HepG2 (cell line): ENCODE data around the gene PRR36. TPM values are rescaled to one million over a fixed set of nuclear protein-coding genes. Genes with fewer than 3 reads are reported as not detected.

Experiments used
- ATAC-seq: fragments of 200-7000 bp; cut with Tn5 transposase; 3 replicates; pipeline ENCODE4 v1.9.1; 2020; ENCODE audit warnings: mild to moderate bottlenecking, moderate library complexity
- BruUV-seq: library from RNA; stranded (reverse); fragments of 400-500 nt; replicated peaks from 2 replicates; lab custom pipeline; 2021; lab: Mats Ljungman, UMichigan
- CTCF ChIA-PET: fragments of 300-600 bp; formaldehyde crosslinking; extraction: SDS; loops from one replicate; lab custom pipeline; 2021; ENCODE audit warnings: low total read pairs, inconsistent platforms, low intra/inter-chr PET ratio; lab: Yijun Ruan, JAX
- POLR2A ChIA-PET: fragments of 350-600 bp; sonication (Branson Sonifier 250); formaldehyde crosslinking; loops from one replicate; lab custom pipeline; 2020; ENCODE audit warnings: antibody characterized with exemption, inconsistent platforms; lab: Yijun Ruan, JAX
- DNase-seq: peaks from one replicate; pipeline ENCODE4 v3.0.0-alpha.2; 2015; ENCODE audit warnings: low spot score
- FAIRE-seq: peaks from 3 replicates; lab custom pipeline; 2011; peaks lifted over from hg19 to GRCh38; lab: Jason Lieb, UNC
- H2AFZ ChIP-seq: one replicate; pipeline ENCODE4 v1.6.1; 2011; ENCODE audit warnings: low read length, inconsistent platforms
- H3K27ac ChIP-seq: fragments of 300-600 bp; 3 replicates; pipeline ENCODE4 v1.8.0; 2011; ENCODE audit warnings: mixed run types, mild to moderate bottlenecking, mixed read lengths, low read length, inconsistent platforms; ENCODE audit not compliant: insufficient read depth; ENCODE audit errors: extremely low read length
- H3K27me3 ChIP-seq, 2 experiments: fragments of 200-600 bp in 1 of 2; 2 replicates in 1 of 2; 3 replicates in 1 of 2; pipeline versions ENCODE4 v1.6.0 to v1.8.0; 2011; ENCODE audit warnings: low read length in 2 of 2, mild to moderate bottlenecking in 2 of 2, moderate library complexity in 2 of 2, inconsistent platforms in 1 of 2; ENCODE audit not compliant: insufficient read depth in 2 of 2, control insufficient read depth in 1 of 2
- H3K36me3 ChIP-seq, 2 experiments: fragments of 200-600 bp in 1 of 2; replicated peaks in 1 of 2; 2 replicates in 1 of 2; 3 replicates in 1 of 2; pipeline versions ENCODE4 v1.5.1 to v1.8.0; 2011; ENCODE audit warnings: low read length in 2 of 2, inconsistent platforms in 1 of 2; ENCODE audit not compliant: insufficient read depth in 2 of 2, control insufficient read depth in 1 of 2
- H3K4me1 ChIP-seq: 2 replicates; pipeline ENCODE4 v1.5.1; 2012; ENCODE audit warnings: low read length, inconsistent platforms; ENCODE audit not compliant: insufficient read depth
- H3K4me2 ChIP-seq: 2 replicates; pipeline ENCODE4 v1.6.0; 2011; ENCODE audit warnings: low read depth, low read length, inconsistent platforms
- H3K4me3 ChIP-seq, 3 experiments: fragments of 200-600 bp in 1 of 3; sonication (generic), shearing (Covaris generic) in 1 of 3; replicated peaks in 1 of 3; 2 replicates each; pipeline ENCODE4 v1.5.1; 2011 to 2016; ENCODE audit warnings: low read length in 3 of 3, inconsistent platforms in 2 of 3, low read depth in 2 of 3, mild to moderate bottlenecking in 2 of 3, control low read depth in 1 of 3, mixed read lengths in 1 of 3; ENCODE audit not compliant: insufficient read depth in 1 of 3
- H3K79me2 ChIP-seq: one replicate; pipeline ENCODE4 v1.6.1; 2011; ENCODE audit warnings: low read length, inconsistent platforms; ENCODE audit not compliant: insufficient read depth
- H3K9ac ChIP-seq: 2 replicates; pipeline ENCODE4 v1.6.0; 2011; ENCODE audit warnings: mild to moderate bottlenecking, low read depth, low read length, inconsistent platforms; ENCODE audit not compliant: insufficient read depth
- H3K9me3 ChIP-seq: 2 replicates; pipeline ENCODE4 v1.5.1; 2012; ENCODE audit warnings: mild to moderate bottlenecking, low read length
- H4K20me1 ChIP-seq: 2 replicates; pipeline ENCODE4 v1.6.0; 2011; ENCODE audit warnings: inconsistent platforms, mild to moderate bottlenecking, low read length, moderate library complexity; ENCODE audit not compliant: insufficient read depth
- ARID2 ChIP-seq: sonication (generic); formaldehyde crosslinking; IDR thresholded peaks from 2 replicates; pipeline ENCODE4 v1.8.1; 2022; ENCODE audit warnings: mild to moderate bottlenecking, missing genetic modification reagents, borderline replicate concordance
- BORCS8-MEF2B ChIP-seq: sonication (generic); formaldehyde crosslinking; IDR thresholded peaks from 2 replicates; pipeline ENCODE4 v1.8.0; 2022; ENCODE audit warnings: mild to moderate bottlenecking, missing genetic modification reagents
- CEBPG ChIP-seq: IDR thresholded peaks from 2 replicates; pipeline ENCODE4 v1.6.1; 2016
- FOXC1 ChIP-seq: sonication (generic); formaldehyde crosslinking; IDR thresholded peaks from 2 replicates; pipeline ENCODE4 v1.8.0; 2022; ENCODE audit warnings: mild to moderate bottlenecking, missing genetic modification reagents, borderline replicate concordance
- FOXO1 ChIP-seq: sonication (generic); formaldehyde crosslinking; IDR thresholded peaks from 2 replicates; pipeline ENCODE4 v1.4.0; 2020; ENCODE audit warnings: missing genetic modification reagents
- HES4 ChIP-seq: sonication (generic); formaldehyde crosslinking; IDR thresholded peaks from 2 replicates; pipeline ENCODE4 v1.9.0; 2021; ENCODE audit warnings: mild to moderate bottlenecking, missing genetic modification reagents, borderline replicate concordance
- HNRNPK ChIP-seq: fragments of 200-400 bp; formaldehyde crosslinking; IDR thresholded peaks from 2 replicates; pipeline ENCODE4 v1.6.1; 2018; ENCODE audit warnings: low read length, low read depth, moderate library complexity, mild to moderate bottlenecking; ENCODE audit not compliant: poor library complexity, severe bottlenecking
- MIER2 ChIP-seq: IDR thresholded peaks from 2 replicates; pipeline ENCODE4 v1.6.1; 2016; ENCODE audit warnings: missing biosample characterization, missing genetic modification reagents
- MTA1 ChIP-seq: sonication (generic); formaldehyde crosslinking; IDR thresholded peaks from 2 replicates; pipeline ENCODE4 v1.4.0; 2020; ENCODE audit warnings: missing genetic modification reagents, mild to moderate bottlenecking, borderline replicate concordance
- POLR2AphosphoS5 ChIP-seq: IDR thresholded peaks from 2 replicates; pipeline ENCODE4 v1.6.1; 2012; ENCODE audit warnings: low read depth, low read length
- SKI ChIP-seq: fragments of 450-650 bp; IDR thresholded peaks from one replicate; pipeline ENCODE4 v1.6.1; 2018; ENCODE audit warnings: mild to moderate bottlenecking; ENCODE audit not compliant: partially characterized antibody
- ZBTB7A ChIP-seq: sonication (generic); formaldehyde crosslinking; IDR thresholded peaks from 2 replicates; pipeline ENCODE4 v1.8.0; 2022; ENCODE audit warnings: mild to moderate bottlenecking, missing genetic modification reagents
- ZNF121 ChIP-seq: sonication (generic); formaldehyde crosslinking; IDR thresholded peaks from 2 replicates; pipeline ENCODE4 v1.5.0; 2020; ENCODE audit warnings: mild to moderate bottlenecking, missing genetic modification reagents
- WGBS: methylation state at CpG from one replicate; pipeline ENCODE4 v1.1.6; 2017; ENCODE audit warnings: low lambda C conversion rate; 5-methylcytosine and 5-hydroxymethylcytosine counted together
- in situ Hi-C: cut with HindIII; loops from 2 replicates; pipeline ENCODE4 v1.10.0; 2017; ENCODE audit warnings: low pct_unique_long_range_greater_than_20kb; ENCODE audit not compliant: extremely low pct_ligation_motif_present
- intact Hi-C: fragments of 100-400 bp; cut with micrococcal nuclease; formaldehyde crosslinking; loops from one replicate; pipeline ENCODE4 v1.10.0; 2022; ENCODE audit not compliant: unreplicated experiment
- polyA plus RNA-seq, 8 experiments: library from polyadenylated mRNA; depleted of rRNA in 3 of 8; stranded (reverse) in 7 of 8; unstranded in 1 of 8; fragments of >200 nt; fragmentation: Illumina TruSeq in 4 of 8; extraction: Trizol in 4 of 8; gene quantifications; 2 replicates each; pipeline versions ENCODE4 v1.2.1 to v1.2.3, GENCODE V29; 2011 to 2016; ENCODE audit warnings: low read depth in 4 of 8, missing spikeins in 1 of 8, mixed read lengths in 1 of 8; ENCODE audit not compliant: insufficient read depth in 1 of 8
- total RNA-seq, 5 experiments: library from RNA; depleted of rRNA; stranded (reverse); fragments of >200 nt; fragmentation: Illumina TruSeq; extraction: Trizol; gene quantifications; 2 replicates each; pipeline ENCODE4 v1.2.3, GENCODE V29; 2016; ENCODE audit warnings: low read depth in 1 of 5
- TF ChIP-seq, protein P1 (sequence below): sonication (generic); formaldehyde crosslinking; IDR thresholded peaks from 2 replicates; pipeline ENCODE4 v1.4.0; 2020; ENCODE audit warnings: mild to moderate bottlenecking, missing genetic modification reagents
- TF ChIP-seq, protein P2 (sequence below): IDR thresholded peaks from 2 replicates; pipeline ENCODE4 v1.6.1; 2016; ENCODE audit warnings: mild to moderate bottlenecking, missing biosample characterization, missing genetic modification reagents
- TF ChIP-seq, protein P3 (sequence below), 2 experiments: fragments of 450-650 bp in 1 of 2; sonication (generic) in 1 of 2; formaldehyde crosslinking; IDR thresholded peaks; 2 replicates each; pipeline versions ENCODE4 v1.5.0 to v1.8.0; 2020 to 2022; ENCODE audit warnings: mild to moderate bottlenecking in 1 of 2, missing genetic modification reagents in 1 of 2

PRR36 gene
- total and polyA plus RNA-seq, 2 of the 13 experiments (the other 11 are each of a cell fraction or from before 2014, with no cell fraction given), result 0.07 to 0.17 TPM

GRCh38 chr19:7823686-7824301 is 50.4 kb downstream of the PRR36 start:
- H4K20me1 ChIP-seq, result no peaks in the 10 kb centered on the region
- POLR2A ChIA-PET, result no interaction called here
- no peaks in the 10 kb centered on the region for H3K36me3 ChIP-seq
- 6% methylated on average over 9 of the region's 9 CpGs for WGBS
- H3K27ac ChIP-seq, result no peak overlapping the region
- BruUV-seq, result no TSS peak
- H3K4me1 ChIP-seq, result peaks cover 2% of the 10 kb centered on the region; the same call in 1 of the 2 replicates
- no peak overlapping the region for H3K4me2 ChIP-seq
- no peak overlapping the region for H3K9ac ChIP-seq
- no peak overlapping the region for H2AFZ ChIP-seq
- ATAC-seq (no peak), DNase-seq (no peak), FAIRE-seq (no peak)
- H3K4me3 ChIP-seq, result no peak overlapping the region
- H3K9me3 ChIP-seq, result no peaks in the 10 kb centered on the region
- peaks cover 1 to 14% of the 10 kb centered on the region in 2 experiments; a peak in 3 of 5 replicates for H3K27me3 ChIP-seq
- CTCF ChIA-PET, result no interaction called here
- TF ChIP-seq ZNF121 (CRISPR knock-in tag) (peak; percentile 87), HNRNPK (peak; percentile 2), MIER2 (no peak)
- intact Hi-C loops (no loop called here), in situ Hi-C loops (no loop called here)
- no peaks in the 10 kb centered on the region for H3K79me2 ChIP-seq

DNA sequence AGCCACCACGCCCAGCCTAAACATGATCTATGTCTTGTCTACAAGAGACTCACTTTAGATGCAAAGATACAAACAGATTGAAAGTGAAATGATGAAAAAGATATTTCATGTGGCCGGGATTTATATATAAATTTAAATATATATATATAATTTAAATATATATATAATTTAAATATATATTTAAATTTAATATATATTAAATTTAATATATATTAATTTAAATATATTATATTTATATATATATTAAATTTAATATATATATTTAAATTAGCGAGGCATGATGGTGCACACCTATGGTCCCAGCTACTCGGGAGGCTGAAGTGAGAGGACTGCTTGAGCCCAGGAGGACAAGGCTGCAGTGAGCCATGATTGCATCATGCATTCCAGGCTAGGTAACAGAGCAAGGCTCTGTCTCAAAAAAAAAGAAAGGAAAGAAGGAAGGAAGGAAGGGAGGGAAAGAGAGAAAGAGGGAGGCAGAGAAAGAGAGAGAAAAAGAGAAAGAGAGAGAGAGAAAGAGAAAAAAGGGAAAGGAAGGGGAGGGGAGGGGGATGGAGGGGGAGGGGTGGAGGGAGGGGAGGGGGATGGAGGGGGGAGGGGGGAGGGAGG is 51.2 kb downstream of the PRR36 start:
- H3K79me2 ChIP-seq, result no peaks in the 10 kb centered on the region
- no peaks in the 10 kb centered on the region for H4K20me1 ChIP-seq
- H3K4me1 ChIP-seq, result no peaks in the 10 kb centered on the region
- H3K9ac ChIP-seq, result no peak overlapping the region
- BruUV-seq, result no TSS peak
- no peak for DNase-seq
- H3K9me3 ChIP-seq, result peaks cover 1% of the 10 kb centered on the region; the same call in 1 of the 2 replicates
- H3K36me3 ChIP-seq, result no peaks in the 10 kb centered on the region
- no peak overlapping the region for H2AFZ ChIP-seq
- H3K27me3 ChIP-seq, result peaks cover 1 to 14% of the 10 kb centered on the region in 2 experiments; a peak in 3 of 5 replicates
- H3K27ac ChIP-seq, result no peak overlapping the region
- WGBS, result 55% methylated on average over 4 of the region's 4 CpGs
- H3K4me2 ChIP-seq, result no peak overlapping the region
- ChIA-PET POLR2A (no interaction called here), CTCF (no interaction called here)
- in situ Hi-C loops, result no loop called here
- no peak for ATAC-seq
- intact Hi-C loops, result no loop called here
- FAIRE-seq, result no peak
- H3K4me3 ChIP-seq, result no peak overlapping the region
- no peak for TF ChIP-seq ARID2 (CRISPR knock-in tag)
- no peak for TF ChIP-seq HES4 (CRISPR knock-in tag)
- TF ChIP-seq MTA1 (CRISPR knock-in tag), result no peak
- TF ChIP-seq CEBPG (CRISPR knock-in tag), result peak; percentile 42; the same call in 1 of the 2 replicates
- no peak for TF ChIP-seq POLR2AphosphoS5
- no peak for TF ChIP-seq SKI
- no peak for TF ChIP-seq BORCS8-MEF2B
- TF ChIP-seq, protein P1, sequence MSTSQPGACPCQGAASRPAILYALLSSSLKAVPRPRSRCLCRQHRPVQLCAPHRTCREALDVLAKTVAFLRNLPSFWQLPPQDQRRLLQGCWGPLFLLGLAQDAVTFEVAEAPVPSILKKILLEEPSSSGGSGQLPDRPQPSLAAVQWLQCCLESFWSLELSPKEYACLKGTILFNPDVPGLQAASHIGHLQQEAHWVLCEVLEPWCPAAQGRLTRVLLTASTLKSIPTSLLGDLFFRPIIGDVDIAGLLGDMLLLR (CRISPR knock-in tag), result no peak
- TF ChIP-seq ZBTB7A (CRISPR knock-in tag), result no peak
- TF ChIP-seq, protein P2, sequence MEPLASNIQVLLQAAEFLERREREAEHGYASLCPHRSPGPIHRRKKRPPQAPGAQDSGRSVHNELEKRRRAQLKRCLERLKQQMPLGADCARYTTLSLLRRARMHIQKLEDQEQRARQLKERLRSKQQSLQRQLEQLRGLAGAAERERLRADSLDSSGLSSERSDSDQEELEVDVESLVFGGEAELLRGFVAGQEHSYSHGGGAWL (CRISPR knock-in tag), result no peak
- TF ChIP-seq FOXC1 (CRISPR knock-in tag), result no peak
- no peak for TF ChIP-seq FOXO1 (CRISPR knock-in tag)
- TF ChIP-seq, protein P3, sequence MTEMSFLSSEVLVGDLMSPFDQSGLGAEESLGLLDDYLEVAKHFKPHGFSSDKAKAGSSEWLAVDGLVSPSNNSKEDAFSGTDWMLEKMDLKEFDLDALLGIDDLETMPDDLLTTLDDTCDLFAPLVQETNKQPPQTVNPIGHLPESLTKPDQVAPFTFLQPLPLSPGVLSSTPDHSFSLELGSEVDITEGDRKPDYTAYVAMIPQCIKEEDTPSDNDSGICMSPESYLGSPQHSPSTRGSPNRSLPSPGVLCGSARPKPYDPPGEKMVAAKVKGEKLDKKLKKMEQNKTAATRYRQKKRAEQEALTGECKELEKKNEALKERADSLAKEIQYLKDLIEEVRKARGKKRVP (CRISPR knock-in tag; IDR thresholded peaks at IDR 0.05), result peak in 1 of 2 experiments; percentile 70; a peak in 2 of 4 replicates
